Right atrium auricular region (tissue), 2 donors: ENCODE results near the gene BCL2. TPM values are rescaled to one million over a fixed set of nuclear protein-coding genes. Genes with fewer than 3 reads are reported as not detected.

Source experiments
- DNase-seq: peaks from one replicate; pipeline ENCODE4 v3.0.0-alpha.2; 2019; ENCODE audit warnings: low spot score
- H3K27ac ChIP-seq, 2 donors: fragments of 200-600 bp; sonication (generic); 1 replicate in 1 of 2; 2 replicates in 1 of 2; pipeline ENCODE4 v1.5.1; 2016 to 2019
- H3K27me3 ChIP-seq, 2 donors: fragments of 200-600 bp; sonication (generic); one replicate each; pipeline versions ENCODE4 v1.5.1 to v1.6.0; 2017 to 2019
- H3K36me3 ChIP-seq: fragments of 200-600 bp; sonication (generic); one replicate; pipeline ENCODE4 v1.5.1; 2016
- H3K4me1 ChIP-seq, 2 donors: fragments of 200-600 bp; sonication (generic); one replicate each; pipeline versions ENCODE4 v1.5.1 to v1.6.0; 2017 to 2019
- H3K4me3 ChIP-seq, 2 donors: fragments of 200-600 bp; sonication (generic); 1 replicate in 1 of 2; 2 replicates in 1 of 2; pipeline ENCODE4 v1.5.1; 2017 to 2019; ENCODE audit warnings: mild to moderate bottlenecking in 1 of 2, moderate library complexity in 1 of 2
- H3K9me3 ChIP-seq, 2 donors: fragments of 200-600 bp; sonication (generic); one replicate each; pipeline ENCODE4 v1.5.1; 2019
- total RNA-seq, 2 donors: library from RNA; depleted of rRNA; stranded (reverse); fragments of >200 nt; gene quantifications; one replicate each; pipeline ENCODE4 v1.1.0, GENCODE V29; 2016
- TF ChIP-seq, protein P1 (sequence below), 2 donors: fragments of 200-600 bp; sonication (generic); IDR thresholded peaks; one replicate each; pipeline ENCODE4 v1.5.1; 2019; ENCODE audit warnings: antibody characterized with exemption in 2 of 2

BCL2 gene
- total RNA-seq, 2 donors from 2014 or later: 6.5 to 8.0 TPM

DNA sequence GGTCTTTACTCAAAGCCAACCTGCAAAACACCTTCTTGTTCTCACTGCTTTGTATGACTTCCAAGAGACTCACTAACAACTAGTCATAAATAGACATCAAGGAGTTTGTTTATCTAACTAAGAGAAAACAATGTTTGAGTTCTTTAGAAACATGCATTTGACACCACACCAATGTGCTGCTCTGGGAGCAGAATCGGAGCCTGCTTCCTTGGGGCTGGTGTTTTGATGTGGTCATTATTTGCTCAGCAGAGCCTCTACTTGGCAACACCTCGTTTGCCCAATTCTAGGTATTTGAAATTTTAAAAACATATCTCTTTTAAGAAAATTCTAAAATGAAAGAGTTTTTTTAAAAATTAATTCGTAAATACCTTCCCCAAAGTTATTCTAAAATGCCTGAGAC is 167.5 kb downstream of the BCL2 start:
- no peak for DNase-seq
- TF ChIP-seq, protein P1, sequence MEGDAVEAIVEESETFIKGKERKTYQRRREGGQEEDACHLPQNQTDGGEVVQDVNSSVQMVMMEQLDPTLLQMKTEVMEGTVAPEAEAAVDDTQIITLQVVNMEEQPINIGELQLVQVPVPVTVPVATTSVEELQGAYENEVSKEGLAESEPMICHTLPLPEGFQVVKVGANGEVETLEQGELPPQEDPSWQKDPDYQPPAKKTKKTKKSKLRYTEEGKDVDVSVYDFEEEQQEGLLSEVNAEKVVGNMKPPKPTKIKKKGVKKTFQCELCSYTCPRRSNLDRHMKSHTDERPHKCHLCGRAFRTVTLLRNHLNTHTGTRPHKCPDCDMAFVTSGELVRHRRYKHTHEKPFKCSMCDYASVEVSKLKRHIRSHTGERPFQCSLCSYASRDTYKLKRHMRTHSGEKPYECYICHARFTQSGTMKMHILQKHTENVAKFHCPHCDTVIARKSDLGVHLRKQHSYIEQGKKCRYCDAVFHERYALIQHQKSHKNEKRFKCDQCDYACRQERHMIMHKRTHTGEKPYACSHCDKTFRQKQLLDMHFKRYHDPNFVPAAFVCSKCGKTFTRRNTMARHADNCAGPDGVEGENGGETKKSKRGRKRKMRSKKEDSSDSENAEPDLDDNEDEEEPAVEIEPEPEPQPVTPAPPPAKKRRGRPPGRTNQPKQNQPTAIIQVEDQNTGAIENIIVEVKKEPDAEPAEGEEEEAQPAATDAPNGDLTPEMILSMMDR (IDR thresholded peaks at IDR 0.05): no peak
- H3K4me1 ChIP-seq: peaks cover 0 to 34% of the 10 kb centered on the region in 2 donors

DNA sequence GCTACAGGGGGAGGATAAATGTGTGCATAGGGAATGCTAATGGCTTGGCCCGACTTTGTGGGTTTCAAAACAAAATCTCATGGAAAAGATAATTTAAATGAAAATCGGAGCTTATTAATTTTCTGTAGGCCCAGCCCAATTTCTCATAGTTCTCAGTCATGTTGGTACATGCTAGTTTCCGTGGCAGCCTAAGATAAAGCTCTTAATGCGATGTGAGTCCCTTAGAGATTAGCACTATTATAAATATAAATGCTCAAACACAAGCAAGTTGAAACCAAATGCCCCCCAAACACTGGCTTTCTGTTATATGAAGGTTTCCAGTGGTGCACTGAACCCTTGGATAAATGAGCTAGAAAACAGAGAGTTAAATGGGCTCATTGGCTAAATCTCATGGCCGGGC is 168.0 kb downstream of the BCL2 start:
- no peak overlapping the region for H3K4me3 ChIP-seq
- H3K4me1 ChIP-seq: peaks cover 0 to 33% of the 10 kb centered on the region in 2 donors
- no peak overlapping the region for H3K27ac ChIP-seq
- no peak for DNase-seq
- TF ChIP-seq, protein P1 (IDR thresholded peaks at IDR 0.05): no peak
- H3K27me3 ChIP-seq: no peaks in the 10 kb centered on the region
- H3K36me3 ChIP-seq: no peaks in the 10 kb centered on the region
- no peaks in the 10 kb centered on the region for H3K9me3 ChIP-seq

More for the DNA sequence above, 167.5 kb downstream of the BCL2 start:
- H3K27me3 ChIP-seq: no peaks in the 10 kb centered on the region
- no peak overlapping the region for H3K27ac ChIP-seq
- H3K36me3 ChIP-seq: no peaks in the 10 kb centered on the region
- H3K9me3 ChIP-seq: no peaks in the 10 kb centered on the region
- no peak overlapping the region for H3K4me3 ChIP-seq

DNA sequence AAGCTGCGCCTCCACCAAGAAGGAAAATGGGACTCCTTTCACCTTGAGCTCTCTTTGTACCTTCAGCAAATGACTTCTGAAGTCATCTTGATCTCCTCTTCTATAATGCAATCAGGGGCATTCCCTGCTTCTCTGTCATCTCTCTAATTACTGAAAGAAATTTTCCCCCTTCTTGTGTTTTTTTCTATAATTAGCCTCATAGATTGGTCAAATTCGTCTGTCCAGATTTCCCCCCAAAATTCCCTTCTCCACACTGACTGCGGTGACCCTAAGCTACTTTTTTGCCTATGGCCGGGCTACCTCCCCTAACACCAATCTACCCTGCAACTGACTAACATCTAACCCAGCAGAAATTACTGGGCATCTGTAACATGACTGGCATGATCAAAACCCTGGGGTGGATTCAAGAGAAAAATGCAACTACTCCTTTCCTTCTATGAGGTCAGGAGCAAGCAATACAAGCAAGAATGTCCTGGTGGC is 168.6 kb downstream of the BCL2 start:
- H3K9me3 ChIP-seq: no peaks in the 10 kb centered on the region
- H3K27me3 ChIP-seq: no peaks in the 10 kb centered on the region
- TF ChIP-seq, protein P1 (IDR thresholded peaks at IDR 0.05): no peak
- DNase-seq: no peak
- peaks cover 0 to 28% of the 10 kb centered on the region in 2 donors for H3K4me1 ChIP-seq
- no peak overlapping the region for H3K4me3 ChIP-seq
- no peaks in the 10 kb centered on the region for H3K36me3 ChIP-seq
- no peak overlapping the region for H3K27ac ChIP-seq

DNA sequence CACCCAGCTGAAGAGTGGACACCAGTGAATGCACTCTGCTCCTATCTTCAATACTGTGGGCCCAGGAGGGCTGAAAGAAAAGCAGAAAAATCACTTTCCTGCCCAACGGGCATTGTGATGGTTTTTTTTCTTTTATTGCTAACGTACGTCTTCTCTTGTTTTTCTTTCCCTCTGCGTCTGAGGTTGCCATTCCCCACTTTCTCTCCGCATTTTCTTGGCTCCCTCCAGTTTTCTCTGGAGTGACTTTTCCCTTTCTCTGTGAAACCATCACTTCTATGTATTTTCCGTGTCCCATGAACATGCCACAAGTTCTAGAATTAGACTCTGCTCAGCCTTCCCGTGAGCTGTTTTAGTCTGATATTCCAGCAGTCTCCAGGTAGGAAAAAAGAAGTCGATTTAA is 169.2 kb downstream of the BCL2 start:
- TF ChIP-seq, protein P1 (IDR thresholded peaks at IDR 0.05): no peak
- no peaks in the 10 kb centered on the region for H3K9me3 ChIP-seq
- H3K36me3 ChIP-seq: no peaks in the 10 kb centered on the region
- no peak for DNase-seq
- H3K4me1 ChIP-seq: peaks cover 0 to 26% of the 10 kb centered on the region in 2 donors
- no peak overlapping the region for H3K4me3 ChIP-seq
- no peaks in the 10 kb centered on the region for H3K27me3 ChIP-seq
- H3K27ac ChIP-seq: no peak overlapping the region

DNA sequence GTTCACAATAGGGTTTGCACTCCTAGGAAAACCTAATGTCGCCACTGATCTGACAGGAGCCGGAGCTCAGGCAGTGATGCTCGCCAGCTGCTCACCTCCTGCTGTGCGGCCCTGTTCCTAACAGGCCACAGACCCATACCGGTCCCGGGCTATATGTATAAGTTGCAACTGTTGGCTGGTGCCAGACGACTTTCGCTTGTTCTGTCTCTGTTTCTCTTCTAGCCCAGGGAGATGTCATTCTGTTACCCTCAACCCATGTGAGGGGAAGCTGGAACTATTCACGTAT is 170.3 kb downstream of the BCL2 start:
- no peak for DNase-seq
- no peak overlapping the region for H3K4me3 ChIP-seq

More for the DNA sequence above, 170.3 kb downstream of the BCL2 start:
- TF ChIP-seq, protein P1 (IDR thresholded peaks at IDR 0.05): no peak
- Histone ChIP-seq H3K4me1 (peaks cover 0 to 22% of the 10 kb centered on the region in 2 donors), H3K36me3 (no peaks in the 10 kb centered on the region), H3K27me3 (no peaks in the 10 kb centered on the region), H3K9me3 (no peaks in the 10 kb centered on the region), H3K27ac (peak overlapping the region; percentile 30 to 35)
